Fibroblast of mammary gland (primary cell): ENCODE results near the gene AMDHD1.

Experiments used
- DNase-seq: peaks from one replicate; pipeline ENCODE4 v3.0.0-alpha.2; 2010; ENCODE audit warnings: low read depth
- H3K4me3 ChIP-seq: 2 replicates; pipeline ENCODE4 v1.5.1; 2011; ENCODE audit warnings: low read depth, mild to moderate bottlenecking, low read length, moderate library complexity; ENCODE audit not compliant: control insufficient read depth
- TF ChIP-seq, protein P1 (sequence below): conservative IDR thresholded peaks from 2 replicates; pipeline ENCODE4 v1.5.1; 2011; ENCODE audit warnings: low read depth, low read length, inconsistent platforms; ENCODE audit not compliant: control insufficient read depth, insufficient read depth

Gene AMDHD1

DNA sequence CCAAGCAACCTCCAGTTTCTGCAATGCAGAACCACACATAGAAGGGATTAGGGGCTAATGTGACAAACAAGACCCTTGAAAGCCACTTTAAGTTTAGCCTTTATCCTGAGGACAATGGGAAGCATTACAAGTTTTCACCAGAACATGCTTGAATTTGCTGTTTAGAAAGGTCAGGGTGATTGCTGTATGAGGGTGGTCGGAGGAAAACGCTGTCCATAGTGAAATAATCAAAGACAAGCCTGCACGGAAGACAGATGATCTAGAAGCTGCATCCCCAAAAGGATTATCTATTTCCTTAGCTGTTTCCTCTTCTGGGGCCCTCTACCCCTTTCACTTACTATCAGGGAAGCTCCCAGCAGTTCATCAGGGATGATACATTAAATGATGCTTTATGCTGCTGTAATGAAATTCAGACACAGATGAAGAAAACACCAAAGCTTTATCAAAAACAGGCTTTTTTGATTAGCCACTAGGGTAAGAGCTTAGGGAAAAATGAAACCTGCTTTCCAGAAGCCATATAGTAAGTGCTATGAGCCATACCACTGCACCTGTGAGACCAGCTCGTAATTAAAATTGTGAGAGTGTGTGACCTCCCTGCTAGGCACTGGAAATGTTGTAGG, 46.5 kb downstream of the AMDHD1 start:
- H3K4me3 ChIP-seq, result no peak overlapping the region
- TF ChIP-seq, protein P1, sequence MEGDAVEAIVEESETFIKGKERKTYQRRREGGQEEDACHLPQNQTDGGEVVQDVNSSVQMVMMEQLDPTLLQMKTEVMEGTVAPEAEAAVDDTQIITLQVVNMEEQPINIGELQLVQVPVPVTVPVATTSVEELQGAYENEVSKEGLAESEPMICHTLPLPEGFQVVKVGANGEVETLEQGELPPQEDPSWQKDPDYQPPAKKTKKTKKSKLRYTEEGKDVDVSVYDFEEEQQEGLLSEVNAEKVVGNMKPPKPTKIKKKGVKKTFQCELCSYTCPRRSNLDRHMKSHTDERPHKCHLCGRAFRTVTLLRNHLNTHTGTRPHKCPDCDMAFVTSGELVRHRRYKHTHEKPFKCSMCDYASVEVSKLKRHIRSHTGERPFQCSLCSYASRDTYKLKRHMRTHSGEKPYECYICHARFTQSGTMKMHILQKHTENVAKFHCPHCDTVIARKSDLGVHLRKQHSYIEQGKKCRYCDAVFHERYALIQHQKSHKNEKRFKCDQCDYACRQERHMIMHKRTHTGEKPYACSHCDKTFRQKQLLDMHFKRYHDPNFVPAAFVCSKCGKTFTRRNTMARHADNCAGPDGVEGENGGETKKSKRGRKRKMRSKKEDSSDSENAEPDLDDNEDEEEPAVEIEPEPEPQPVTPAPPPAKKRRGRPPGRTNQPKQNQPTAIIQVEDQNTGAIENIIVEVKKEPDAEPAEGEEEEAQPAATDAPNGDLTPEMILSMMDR, result no peak
- no peak for DNase-seq

DNA sequence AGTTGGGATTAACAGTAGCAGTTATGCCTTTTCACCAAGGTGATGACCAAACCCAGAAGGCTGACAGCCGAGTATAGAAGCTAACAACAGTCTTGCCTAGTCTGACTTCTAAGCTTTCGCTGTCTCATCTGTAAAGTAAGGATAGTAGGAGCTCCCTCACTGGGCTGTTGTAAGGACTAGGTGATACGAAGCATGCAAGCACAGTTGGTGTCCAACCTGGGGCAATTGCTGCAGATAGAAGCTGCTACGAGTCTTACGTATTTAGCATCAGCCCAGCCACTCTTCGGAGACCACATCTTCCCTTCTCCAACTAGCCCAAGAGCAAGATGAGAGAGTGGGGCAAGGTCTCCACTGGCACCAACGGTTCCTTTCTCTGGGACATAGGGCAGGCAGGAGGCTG, 47.0 kb downstream of the AMDHD1 start:
- TF ChIP-seq, protein P1, result no peak
- no peak overlapping the region for H3K4me3 ChIP-seq
- DNase-seq, result no peak

DNA sequence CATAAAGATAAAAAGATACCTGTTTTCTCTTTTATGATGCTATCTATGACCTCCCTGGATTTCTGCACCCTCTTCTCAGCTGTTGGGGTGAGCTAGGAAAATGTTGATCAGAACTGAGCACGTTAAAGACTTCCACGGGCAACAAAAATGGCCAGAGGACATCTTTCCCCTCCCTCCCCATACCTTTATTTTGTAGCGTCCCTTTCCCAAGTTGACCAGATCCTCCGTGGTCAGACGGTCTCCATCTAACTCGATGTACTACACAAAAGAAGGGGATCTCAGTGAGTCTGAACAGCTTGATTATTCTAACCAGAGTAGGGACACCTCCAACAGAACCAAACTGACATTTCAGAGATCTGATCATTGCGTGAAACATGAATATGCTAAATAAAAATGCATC, 50.8 kb downstream of the AMDHD1 start:
- TF ChIP-seq, protein P1, result no peak
- H3K4me3 ChIP-seq, result no peak overlapping the region
- DNase-seq, result no peak

DNA sequence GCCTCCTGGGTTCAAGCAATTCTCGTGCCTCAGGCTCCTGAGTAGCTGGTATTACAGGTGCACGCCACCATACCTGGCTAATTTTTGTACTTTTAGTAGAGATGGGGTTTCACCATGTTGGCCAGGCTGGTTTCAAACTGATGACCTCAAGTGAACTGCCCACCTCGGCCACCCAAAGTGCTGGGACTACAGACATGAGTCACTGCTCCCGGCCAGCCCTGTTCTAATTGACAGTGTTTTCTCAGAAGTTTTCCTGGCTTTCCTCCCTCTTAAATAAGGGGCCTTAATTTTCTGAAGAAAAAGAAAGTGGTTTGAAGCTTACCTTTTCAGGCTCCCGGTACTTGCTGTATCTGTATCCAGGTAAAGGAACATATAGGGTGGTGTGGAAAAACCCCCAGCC, 51.3 kb downstream of the AMDHD1 start:
- no peak overlapping the region for H3K4me3 ChIP-seq
- DNase-seq, result no peak
- TF ChIP-seq, protein P1, result no peak

DNA sequence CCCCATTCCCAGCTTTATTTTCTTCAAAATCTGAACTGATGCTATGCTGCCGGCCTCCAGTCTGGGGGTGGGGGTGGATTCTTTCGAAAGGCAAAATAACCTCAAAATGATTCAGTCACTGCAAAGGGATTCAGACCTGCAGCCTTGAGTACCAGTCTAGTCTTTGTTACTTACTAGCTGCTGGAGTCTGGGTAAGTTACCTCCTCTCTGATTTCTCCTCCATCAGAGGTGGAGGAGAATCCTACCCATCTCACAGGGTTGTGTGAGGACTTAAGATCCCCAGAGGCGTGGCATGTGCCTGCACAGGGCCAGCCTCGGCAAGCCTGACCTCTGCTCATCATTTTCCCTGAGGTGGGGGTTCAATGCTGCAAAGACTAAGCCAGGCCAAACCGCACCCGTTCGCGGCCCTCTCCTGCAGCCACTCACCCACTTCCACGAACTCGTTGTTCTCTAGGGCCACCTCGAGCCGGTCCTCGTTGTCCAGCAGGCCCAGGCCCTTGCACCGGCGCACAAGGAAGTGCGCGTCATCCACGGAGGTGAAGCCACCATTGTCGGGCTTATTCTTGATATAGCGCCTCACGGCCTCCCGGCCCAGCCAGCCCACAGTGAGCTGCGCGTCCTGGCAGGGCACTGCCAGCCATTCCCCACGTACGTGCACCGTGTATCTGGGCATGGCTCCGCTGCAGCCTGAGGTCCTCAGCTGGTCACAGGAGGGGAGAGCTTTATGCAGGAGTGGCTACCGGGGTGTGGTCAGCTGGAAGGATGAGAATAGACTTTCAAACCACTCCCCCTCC, 52.3 kb downstream of the AMDHD1 start:
- no peak overlapping the region for H3K4me3 ChIP-seq
- DNase-seq, result no peak
- TF ChIP-seq, protein P1, result no peak

DNA sequence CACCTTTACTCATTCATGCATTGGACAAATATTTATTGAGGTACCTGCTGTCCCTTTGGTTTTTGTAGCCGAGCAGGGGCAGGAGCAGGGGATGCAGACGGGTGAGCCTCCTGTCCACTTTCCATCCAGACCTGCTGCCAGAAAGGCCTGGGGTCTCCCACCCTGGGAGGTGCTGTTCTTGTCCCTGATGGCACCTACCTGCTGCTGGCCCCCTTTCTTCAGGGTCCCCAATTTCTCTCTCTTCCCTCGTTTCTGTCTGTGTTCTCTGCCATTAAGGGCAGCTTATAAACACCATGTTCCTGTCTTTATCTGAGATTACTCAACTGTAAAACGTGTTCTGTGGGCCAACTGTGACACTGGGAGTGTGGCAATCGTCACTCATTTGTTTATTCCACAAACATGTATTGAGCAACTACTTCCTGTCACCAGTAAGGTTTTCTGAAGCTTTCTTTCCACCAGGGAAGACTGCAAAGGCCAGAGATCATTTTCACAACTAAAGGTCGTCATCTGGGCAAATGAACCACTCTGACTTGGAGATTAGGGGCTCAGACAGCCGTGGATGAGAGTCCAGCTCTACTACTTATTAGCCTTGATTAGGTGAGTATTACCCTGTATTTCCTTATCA, 53.0 kb downstream of the AMDHD1 start, which contains the start of gene HAL:
Gene HAL (minus strand): TSS at position 311 of the 625 bp plus-strand sequence. CDS start 434 bp downstream, outside the sequence.
- DNase-seq, result no peak
- TF ChIP-seq, protein P1, result no peak
- H3K4me3 ChIP-seq, result no peak within 1 kb of the TSS
